Tibial artery (tissue), 4 donors: Measurements from ENCODE around the gene RAB1B.

Source experiments
- DNase-seq, 2 donors: peaks; one replicate each; pipeline ENCODE4 v3.0.0-alpha.2; 2019
- H3K27ac ChIP-seq, 2 donors: fragments of 200-600 bp; sonication (generic) in 1 of 2; 1 replicate in 1 of 2; 2 replicates in 1 of 2; pipeline ENCODE4 v1.5.1; 2018 to 2019; ENCODE audit warnings: mild to moderate bottlenecking in 1 of 2
- H3K27me3 ChIP-seq, 2 donors: fragments of 200-600 bp; sonication (generic) in 1 of 2; one replicate each; pipeline versions ENCODE4 v1.5.1 to v1.6.0; 2016 to 2019
- H3K36me3 ChIP-seq, 3 donors: fragments of 200-600 bp; sonication (generic) in 2 of 3; one replicate each; pipeline ENCODE4 v1.5.1; 2016 to 2019; ENCODE audit warnings: mild to moderate bottlenecking in 2 of 3
- H3K4me1 ChIP-seq, 4 donors: fragments of 200-600 bp; sonication (generic) in 2 of 4; 1 replicate in 3 of 4; 2 replicates in 1 of 4; pipeline ENCODE4 v1.5.1; 2016 to 2019
- H3K4me3 ChIP-seq, 2 donors: fragments of 200-600 bp; sonication (generic) in 1 of 2; 1 replicate in 1 of 2; 2 replicates in 1 of 2; pipeline ENCODE4 v1.5.1; 2018 to 2019; ENCODE audit warnings: mild to moderate bottlenecking in 2 of 2
- H3K9me3 ChIP-seq, 3 donors: fragments of 200-600 bp; sonication (generic) in 1 of 3; one replicate each; pipeline ENCODE4 v1.5.1; 2016 to 2019
- CTCF ChIP-seq, 2 experiments: fragments of 200-600 bp in 1 of 2; fragments of 450-650 bp in 1 of 2; IDR thresholded peaks; one replicate each; pipeline ENCODE4 v1.5.1; 2017 to 2019; ENCODE audit warnings: antibody characterized with exemption in 2 of 2, mild to moderate bottlenecking in 1 of 2, moderate library complexity in 1 of 2
- intact Hi-C: fragments of 100-400 bp; cut with DNase I; formaldehyde crosslinking; loops from one replicate; pipeline ENCODE4 v1.15.0; 2023; ENCODE audit warnings: low total_unique reads

The RAB1B gene

GRCh38 chr11:66221726-66222236 lies 46.7 kb upstream of the RAB1B start:
- H3K27me3 ChIP-seq: no peaks in the 10 kb centered on the region
- intact Hi-C loops: loop anchor here (2.0 kb wide), 2 partner anchors 37 to 61 kb away; no protein-coding TSS in a partner anchor
- no peak for TF ChIP-seq CTCF (IDR thresholded peaks at IDR 0.05)
- no peak overlapping the region for H3K4me3 ChIP-seq
- H3K9me3 ChIP-seq: no peaks in the 10 kb centered on the region
- H3K36me3 ChIP-seq: peaks cover 27 to 79% (median 38%) of the 10 kb centered on the region in 3 donors
- peaks cover 0 to 4% (median 0%) of the 10 kb centered on the region in 4 donors for H3K4me1 ChIP-seq
- no peak overlapping the region for H3K27ac ChIP-seq
- DNase-seq: peak; percentile 16 to 65

- intact Hi-C loops: loop anchor here (2.0 kb wide), 2 partner anchors 36 to 60 kb away; no protein-coding TSS in a partner anchor
- Histone ChIP-seq H3K27me3 (no peaks in the 10 kb centered on the region), H3K4me1 (peaks cover 0 to 4% (median 0%) of the 10 kb centered on the region in 4 donors), H3K27ac (no peak overlapping the region), H3K9me3 (no peaks in the 10 kb centered on the region), H3K36me3 (peaks cover 22 to 77% (median 32%) of the 10 kb centered on the region in 3 donors), H3K4me3 (no peak overlapping the region)
- TF ChIP-seq CTCF (IDR thresholded peaks at IDR 0.05): peak; percentile 100
- DNase-seq: peak; percentile 91 to 92
Measured at GRCh38 chr11:66222358-66223149, 45.9 kb upstream of the RAB1B start.

GRCh38 chr11:66224226-66224855 lies 44.1 kb upstream of the RAB1B start:
- H3K4me1 ChIP-seq: peaks cover 0 to 4% (median 0%) of the 10 kb centered on the region in 4 donors
- no peaks in the 10 kb centered on the region for H3K27me3 ChIP-seq
- no peaks in the 10 kb centered on the region for H3K9me3 ChIP-seq
- H3K27ac ChIP-seq: no peak overlapping the region
- H3K4me3 ChIP-seq: no peak overlapping the region
- no peak for TF ChIP-seq CTCF (IDR thresholded peaks at IDR 0.05)
- intact Hi-C loops: no loop called here
- no peak for DNase-seq
- H3K36me3 ChIP-seq: peaks cover 16 to 69% (median 31%) of the 10 kb centered on the region in 3 donors

GRCh38 chr11:66225066-66225465 lies 43.4 kb upstream of the RAB1B start:
- intact Hi-C loops: no loop called here
- H3K36me3 ChIP-seq: peaks cover 12 to 63% (median 25%) of the 10 kb centered on the region in 3 donors

GRCh38 chr11:66226101-66226500 lies 42.3 kb upstream of the RAB1B start:
- H3K4me1 ChIP-seq: peaks cover 0 to 4% (median 0%) of the 10 kb centered on the region in 4 donors
- no peak overlapping the region for H3K27ac ChIP-seq
- peaks cover 11 to 63% (median 24%) of the 10 kb centered on the region in 3 donors for H3K36me3 ChIP-seq
- TF ChIP-seq CTCF (IDR thresholded peaks at IDR 0.05): no peak
- H3K4me3 ChIP-seq: no peak overlapping the region
- DNase-seq: no peak
- H3K27me3 ChIP-seq: no peaks in the 10 kb centered on the region
- H3K9me3 ChIP-seq: no peaks in the 10 kb centered on the region
- intact Hi-C loops: no loop called here

More at GRCh38 chr11:66225066-66225465, 43.4 kb upstream of the RAB1B start:
- H3K4me3 ChIP-seq: no peak overlapping the region
- peaks cover 0 to 4% (median 0%) of the 10 kb centered on the region in 4 donors for H3K4me1 ChIP-seq
- no peak overlapping the region for H3K27ac ChIP-seq
- H3K27me3 ChIP-seq: no peaks in the 10 kb centered on the region
- DNase-seq: no peak
- H3K9me3 ChIP-seq: no peaks in the 10 kb centered on the region
- no peak for TF ChIP-seq CTCF (IDR thresholded peaks at IDR 0.05)
